Measurements from ENCODE around the gene ANXA2R.

- TF ChIP-seq CTCF (IDR thresholded peaks at IDR 0.05; ENCODE audit: borderline replicate concordance, extremely low read depth, low read length, poor library complexity, severe bottlenecking) (no peak), EZH2 (IDR thresholded peaks at IDR 0.05; ENCODE audit: borderline replicate concordance, low read depth, low read length, severe bottlenecking) (no peak)
Measured at GRCh38 chr5:43046474-43046873, 6.4 kb upstream of the ANXA2R start.
